Measurements from ENCODE around the gene CREB3L1.
A peak's percentile ranks its signal among the peaks of the same experiment; 100 is the strongest.

CREB3L1 gene

DNA sequence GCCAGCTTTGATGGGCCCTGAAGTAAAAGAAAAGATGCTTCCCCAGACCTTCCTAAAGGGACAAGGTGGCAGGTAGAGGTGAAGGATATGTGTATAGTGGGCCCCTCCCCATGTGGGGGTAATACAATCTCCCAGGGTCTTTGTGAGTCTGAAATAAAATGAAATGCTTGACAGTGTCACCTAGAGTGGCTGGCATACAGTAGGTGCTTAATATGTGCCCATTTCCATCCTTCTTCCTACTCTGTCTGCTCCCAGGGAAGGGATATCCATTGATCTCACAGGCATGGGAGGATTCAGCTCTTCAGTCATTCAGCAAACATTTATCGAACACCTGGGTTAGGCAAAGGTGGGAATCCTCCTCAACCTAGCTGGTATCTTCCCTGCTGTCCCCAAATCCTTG, 6.1 kb upstream of the CREB3L1 start:
- Histone ChIP-seq H3K4me2 (ENCODE audit: low read depth, low read length, poor library complexity, severe bottlenecking) (no peak overlapping the region), H4K20me1 (ENCODE audit: insufficient read depth, low read length, poor library complexity, severe bottlenecking) (no peaks in the 10 kb centered on the region), H3K36me3 (ENCODE audit: insufficient read depth, low read length) (no peaks in the 10 kb centered on the region), H3K4me3 (ENCODE audit: low read length, poor library complexity, severe bottlenecking) (no peak overlapping the region), H3K9me2 (replicated peaks; ENCODE audit: low read depth, low read length) (no peaks in the 10 kb centered on the region), H3K27me3 (ENCODE audit: insufficient read depth, low read length, poor library complexity, severe bottlenecking) (no peaks in the 10 kb centered on the region), H3K4me1 (ENCODE audit: insufficient read depth, low read length, poor library complexity, severe bottlenecking) (peaks cover 10% of the 10 kb centered on the region), H2AFZ (ENCODE audit: low read length) (no peak overlapping the region), H3K9me3 (ENCODE audit: insufficient read depth, low read depth, low read length) (no peaks in the 10 kb centered on the region), H3F3A (ENCODE audit: low read depth) (no peaks in the 10 kb centered on the region), H3K9ac (ENCODE audit: low read depth, low read length, poor library complexity, severe bottlenecking) (no peak overlapping the region), H3K79me2 (ENCODE audit: insufficient read depth, low read length) (no peaks in the 10 kb centered on the region)
- TF ChIP-seq CTCF (conservative IDR thresholded peaks at IDR 0.05; ENCODE audit: low read length) (no peak), EZH2phosphoT487 (IDR thresholded peaks at IDR 0.05; ENCODE audit: borderline replicate concordance) (no peak)

GRCh38 chr11:46271875-46272815, 5.3 kb upstream of the CREB3L1 start:
- Histone ChIP-seq H3K4me2 (ENCODE audit: low read depth, low read length, poor library complexity, severe bottlenecking) (peak overlapping the region; percentile 3), H3K9me2 (replicated peaks; ENCODE audit: low read depth, low read length) (no peaks in the 10 kb centered on the region), H3K9me3 (ENCODE audit: insufficient read depth, low read depth, low read length) (no peaks in the 10 kb centered on the region), H3K36me3 (ENCODE audit: insufficient read depth, low read length) (no peaks in the 10 kb centered on the region), H4K20me1 (ENCODE audit: insufficient read depth, low read length, poor library complexity, severe bottlenecking) (no peaks in the 10 kb centered on the region), H3K4me1 (ENCODE audit: insufficient read depth, low read length, poor library complexity, severe bottlenecking) (peaks cover 10% of the 10 kb centered on the region), H3K9ac (ENCODE audit: low read depth, low read length, poor library complexity, severe bottlenecking) (no peak overlapping the region), H3K79me2 (ENCODE audit: insufficient read depth, low read length) (no peaks in the 10 kb centered on the region), H3K4me3 (ENCODE audit: low read length, poor library complexity, severe bottlenecking) (no peak overlapping the region), H3K27me3 (ENCODE audit: insufficient read depth, low read length, poor library complexity, severe bottlenecking) (no peaks in the 10 kb centered on the region), H2AFZ (ENCODE audit: low read length) (peak overlapping the region; percentile 79), H3F3A (ENCODE audit: low read depth) (no peaks in the 10 kb centered on the region)
- TF ChIP-seq CTCF (conservative IDR thresholded peaks at IDR 0.05; ENCODE audit: low read length) (no peak), EZH2phosphoT487 (IDR thresholded peaks at IDR 0.05; ENCODE audit: borderline replicate concordance) (no peak)

DNA sequence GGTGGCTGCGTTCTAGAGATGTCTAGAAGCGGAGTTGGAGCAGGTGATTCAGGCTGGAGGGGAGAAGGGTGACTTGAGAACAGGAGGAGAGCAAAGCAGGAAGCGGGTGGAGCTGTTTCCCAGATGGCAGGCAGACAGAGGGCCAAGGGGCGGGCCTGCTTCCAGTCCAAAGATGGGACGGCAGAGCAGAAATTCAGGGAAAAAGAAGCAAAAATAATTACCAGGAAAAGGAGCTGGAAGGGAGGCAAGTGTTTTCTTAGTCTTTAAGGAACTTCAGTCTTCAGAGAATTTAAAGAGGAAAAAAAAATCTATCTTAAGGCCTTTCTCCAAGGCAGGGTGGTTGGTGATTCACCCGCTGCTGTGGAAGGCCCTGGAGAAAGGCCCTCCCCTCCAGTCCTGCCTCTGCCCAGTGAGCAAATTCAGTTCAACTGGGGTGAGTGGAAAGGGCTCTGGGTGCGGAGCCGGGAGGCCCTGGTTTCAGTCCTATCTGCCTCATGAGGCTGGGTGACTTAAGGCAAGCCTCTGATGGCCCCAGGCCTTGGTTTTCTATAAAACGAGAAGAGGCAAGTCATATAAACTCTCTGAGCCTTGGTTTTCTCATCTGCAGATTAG, 4.5 kb upstream of the CREB3L1 start:
- Histone ChIP-seq H3K9me2 (replicated peaks; ENCODE audit: low read depth, low read length) (no peaks in the 10 kb centered on the region), H3K27me3 (ENCODE audit: insufficient read depth, low read length, poor library complexity, severe bottlenecking) (no peaks in the 10 kb centered on the region), H3K79me2 (ENCODE audit: insufficient read depth, low read length) (no peaks in the 10 kb centered on the region), H2AFZ (ENCODE audit: low read length) (peak overlapping the region; percentile 79), H3K4me3 (ENCODE audit: low read length, poor library complexity, severe bottlenecking) (no peak overlapping the region), H3K4me2 (ENCODE audit: low read depth, low read length, poor library complexity, severe bottlenecking) (peak overlapping the region; percentile 3), H3K36me3 (ENCODE audit: insufficient read depth, low read length) (no peaks in the 10 kb centered on the region), H4K20me1 (ENCODE audit: insufficient read depth, low read length, poor library complexity, severe bottlenecking) (no peaks in the 10 kb centered on the region), H3K4me1 (ENCODE audit: insufficient read depth, low read length, poor library complexity, severe bottlenecking) (peaks cover 10% of the 10 kb centered on the region), H3K9me3 (ENCODE audit: insufficient read depth, low read depth, low read length) (no peaks in the 10 kb centered on the region), H3F3A (ENCODE audit: low read depth) (no peaks in the 10 kb centered on the region), H3K9ac (ENCODE audit: low read depth, low read length, poor library complexity, severe bottlenecking) (no peak overlapping the region)
- TF ChIP-seq CTCF (conservative IDR thresholded peaks at IDR 0.05; ENCODE audit: low read length) (no peak), EZH2phosphoT487 (IDR thresholded peaks at IDR 0.05; ENCODE audit: borderline replicate concordance) (no peak)

Data from Loucy (cell line).